Hindlimb muscle (tissue), 1 donor: Measurements from ENCODE around the gene KCND2. TPM values are rescaled to one million over a fixed set of nuclear protein-coding genes. Genes with fewer than 3 reads are reported as not detected.
"Not testable (repeated sequence)": the region's sequence is repeated elsewhere in the genome, so short reads cannot be mapped to it uniquely, and the experiment has no call there.

Experiments used
- DNase-seq: peaks from one replicate; pipeline ENCODE4 v3.0.0-alpha.2; 2013
- polyA plus RNA-seq: library from polyadenylated mRNA; unstranded; fragments of 120-200 nt; gene quantifications from one replicate; pipeline ENCODE4 v1.2.1, GENCODE V29; 2013; ENCODE audit not compliant: insufficient read length

Gene KCND2
- polyA plus RNA-seq, 1 donor: 0.83 TPM

DNA sequence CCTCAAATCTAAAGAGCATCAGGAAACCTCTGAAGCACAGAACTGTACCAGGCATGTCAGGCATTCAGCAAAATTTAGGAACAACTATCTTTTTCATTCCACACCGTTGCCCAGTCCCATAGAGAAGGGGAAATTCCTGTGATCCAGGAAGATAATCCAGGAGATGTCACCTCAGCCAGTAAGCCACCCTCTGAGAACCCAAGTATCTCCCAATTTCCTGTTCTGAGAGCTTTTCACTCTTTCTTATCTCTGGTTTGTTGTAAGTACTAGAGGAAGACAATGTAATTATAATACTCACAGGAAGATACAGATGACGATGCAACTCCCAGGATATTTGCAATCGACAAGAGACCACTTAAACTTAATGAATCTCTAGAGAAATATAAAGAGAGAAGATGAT lies 487.9 kb downstream of the KCND2 start:
- no peak for DNase-seq

DNA sequence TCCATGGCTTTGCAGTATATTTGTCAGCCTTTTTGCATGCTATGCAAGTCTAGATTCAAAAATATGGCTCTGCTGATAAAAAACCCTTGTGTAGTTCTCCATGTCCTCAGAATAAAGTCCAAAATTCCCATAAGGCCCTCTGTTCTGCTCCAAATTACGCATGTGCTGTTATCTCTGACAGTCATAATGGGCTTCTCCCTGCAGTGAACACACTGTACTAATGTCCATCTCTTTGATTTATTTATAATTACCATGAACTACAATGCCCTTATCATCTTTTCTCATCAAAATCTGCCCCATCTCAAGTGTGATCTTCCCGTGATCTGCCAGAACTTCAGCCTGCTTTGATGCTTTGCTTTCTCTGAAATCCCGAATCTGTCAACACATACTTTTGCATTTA lies 497.2 kb downstream of the KCND2 start:
- no peak for DNase-seq

DNA sequence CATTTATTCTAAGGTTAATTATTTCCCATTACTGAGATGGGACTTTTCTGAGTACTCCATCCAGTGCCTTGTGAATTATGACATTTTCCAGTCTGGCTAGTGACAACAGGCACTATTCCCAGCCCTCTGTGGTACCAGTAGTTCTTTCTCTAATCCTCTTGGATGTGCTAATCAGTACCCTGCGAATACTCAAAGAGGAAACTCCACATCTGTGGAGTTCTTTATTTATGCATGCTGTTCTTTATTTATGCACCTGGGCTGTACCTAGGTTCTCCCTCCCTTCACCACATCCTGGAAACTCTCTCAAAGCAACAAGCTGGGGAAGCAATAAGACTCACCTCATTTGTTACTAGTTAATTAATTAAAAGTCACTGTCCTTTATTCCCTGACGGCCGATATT lies 501.5 kb downstream of the KCND2 start:
- no peak for DNase-seq

DNA sequence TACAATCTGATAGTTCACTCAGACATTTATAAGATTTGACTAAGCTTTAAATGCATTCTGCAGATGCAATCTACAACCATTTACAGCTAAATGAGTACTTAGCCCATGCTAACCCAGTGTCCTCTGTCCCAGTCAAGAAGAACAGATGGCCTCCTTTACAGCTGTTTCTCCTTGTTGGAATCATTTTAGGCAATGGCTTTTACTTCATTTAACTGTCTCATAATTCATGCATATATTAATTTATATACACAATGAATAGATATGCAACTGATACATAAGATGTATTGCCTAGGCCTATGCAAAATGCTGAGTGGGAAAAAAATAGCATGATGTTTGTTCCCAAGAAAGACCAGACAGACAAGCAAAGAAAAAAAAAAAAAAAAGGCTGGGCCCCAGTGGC lies 502.8 kb downstream of the KCND2 start:
- DNase-seq: no peak

DNA sequence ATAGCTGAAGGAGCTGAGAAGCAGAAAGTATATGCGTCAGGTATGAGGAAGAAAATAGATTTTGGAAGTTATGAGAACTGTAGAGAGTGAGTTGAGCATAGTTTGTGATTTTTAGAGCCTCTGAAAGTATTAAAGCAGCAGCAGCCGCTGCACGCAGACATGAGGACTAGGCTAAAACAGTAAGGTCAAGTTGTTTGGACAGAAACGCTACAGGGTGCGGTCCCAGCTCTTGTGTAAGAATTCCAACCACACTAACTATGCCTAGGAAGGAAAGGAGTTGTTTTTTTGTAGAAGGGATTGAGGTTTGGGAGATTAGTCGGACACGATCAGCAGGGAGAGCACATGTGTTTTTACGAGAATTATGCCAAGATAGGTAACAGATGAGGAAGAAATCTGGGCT lies 506.1 kb downstream of the KCND2 start:
- not testable (repeated sequence) for DNase-seq

DNA sequence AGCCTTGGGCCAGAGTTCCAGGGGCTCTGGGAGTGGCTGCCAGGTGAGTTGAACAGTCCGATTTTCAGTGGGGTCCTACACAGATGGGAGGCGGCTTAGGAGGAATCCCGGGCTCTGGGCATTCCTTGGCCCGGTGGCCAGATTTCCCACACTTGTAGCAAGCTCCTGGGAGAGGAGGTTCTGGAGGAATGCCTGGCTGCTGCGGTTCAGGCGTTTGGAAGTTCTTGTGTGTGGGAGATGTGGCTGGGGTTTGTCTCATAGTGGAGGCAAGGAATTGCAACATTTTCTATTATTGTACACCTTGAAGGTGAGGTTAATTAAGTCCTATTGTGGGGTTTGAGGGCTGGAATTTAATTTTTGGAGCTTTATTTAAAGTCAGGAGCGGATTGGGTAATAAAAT lies 507.5 kb downstream of the KCND2 start:
- not testable (repeated sequence) for DNase-seq

DNA sequence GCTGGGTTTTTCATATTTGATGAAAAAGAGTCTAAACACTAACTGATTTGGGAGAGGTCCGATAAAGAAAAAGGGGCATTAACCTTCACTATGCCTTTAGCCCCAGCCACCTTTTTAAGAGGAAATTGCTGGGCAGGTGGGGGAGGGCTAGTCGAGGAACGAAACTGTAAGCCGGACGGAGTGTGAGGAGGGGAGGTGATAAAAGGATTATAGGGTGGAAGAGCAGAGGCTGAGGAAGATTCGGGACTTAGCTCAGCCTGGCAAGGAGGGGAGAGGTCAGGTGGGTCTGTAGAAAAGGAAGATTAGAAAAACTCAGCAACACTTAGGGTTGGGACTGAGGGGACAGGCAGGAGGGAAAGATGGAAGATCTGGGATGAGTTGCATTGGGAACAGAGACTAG lies 508.0 kb downstream of the KCND2 start:
- DNase-seq: no peak

DNA sequence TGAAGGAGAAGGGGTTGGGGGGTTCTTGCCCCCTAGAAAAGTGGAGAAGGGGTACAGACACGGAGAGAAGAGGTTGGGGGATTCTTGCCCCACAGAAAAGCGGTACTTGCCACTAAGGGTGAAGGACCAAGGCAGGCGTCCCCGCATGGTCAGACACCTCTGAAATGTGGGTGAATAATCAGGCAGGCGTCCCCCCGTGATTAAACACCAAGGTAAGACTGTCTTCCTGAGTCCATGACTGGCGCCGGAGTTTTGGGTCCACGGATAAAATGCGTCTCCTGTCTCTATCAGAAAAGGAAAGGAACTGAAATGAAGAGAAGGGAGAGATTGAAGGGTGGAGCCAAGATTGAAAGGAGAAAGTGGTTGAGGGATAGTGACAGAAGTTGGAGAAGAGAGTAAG lies 508.9 kb downstream of the KCND2 start:
- not testable (repeated sequence) for DNase-seq

DNA sequence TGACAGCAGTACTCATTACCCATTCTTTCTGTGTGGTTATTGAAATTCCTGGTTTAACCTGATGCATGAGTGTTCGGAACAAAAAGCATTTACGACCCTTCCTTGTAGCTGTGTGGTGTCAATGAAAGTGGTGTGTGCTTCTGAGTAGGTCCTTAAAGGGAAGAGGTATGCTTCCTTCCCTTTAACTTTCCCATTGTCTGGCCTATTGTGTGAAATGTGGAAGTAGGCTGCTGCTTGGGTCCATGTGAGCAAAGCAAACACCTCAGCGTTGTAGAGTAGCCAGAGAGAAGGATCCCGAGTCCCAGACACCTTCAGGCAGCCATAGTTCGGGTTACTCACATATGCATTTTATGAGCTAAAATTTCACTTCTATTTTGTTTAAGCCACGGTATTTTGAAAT lies 510.3 kb downstream of the KCND2 start:
- no peak for DNase-seq

DNA sequence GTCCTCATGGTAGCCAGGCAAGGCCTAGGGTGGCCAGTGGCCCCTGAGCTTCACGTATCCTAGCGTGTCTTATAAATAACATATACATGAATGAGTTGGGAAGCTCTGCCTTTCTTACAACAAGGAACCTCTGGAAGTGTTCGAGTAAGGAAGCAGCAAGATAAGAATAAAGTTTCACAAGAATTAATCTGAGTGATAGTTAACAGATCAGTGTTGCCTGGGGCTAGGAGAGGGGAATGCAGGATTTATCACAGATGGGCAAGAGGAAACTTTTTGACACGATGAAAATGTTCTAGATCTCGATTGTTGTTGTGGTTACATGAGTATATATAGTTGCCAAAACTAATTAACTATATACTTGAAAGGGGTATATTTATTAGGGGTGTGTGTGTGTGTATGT lies 510.7 kb downstream of the KCND2 start:
- DNase-seq: no peak

DNA sequence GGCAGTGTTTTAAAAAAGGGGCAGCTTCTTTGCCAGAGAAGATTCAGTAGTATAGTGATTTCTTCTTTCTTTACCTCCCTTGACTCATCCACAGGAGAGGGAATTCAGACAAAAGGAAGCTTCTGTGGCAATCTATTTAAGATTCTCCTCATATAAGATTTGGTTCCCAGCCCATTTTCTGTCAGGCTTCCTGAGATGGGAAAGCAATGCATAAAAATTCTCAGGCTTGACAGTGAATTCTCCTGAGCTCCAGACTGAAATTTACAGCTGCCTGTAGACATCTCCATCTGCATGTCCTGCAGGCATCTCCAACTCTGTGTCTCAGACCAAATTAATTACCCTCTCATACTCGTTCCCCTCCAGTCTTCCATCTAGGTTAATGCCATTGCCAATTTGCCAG lies 512.1 kb downstream of the KCND2 start:
- no peak for DNase-seq

DNA sequence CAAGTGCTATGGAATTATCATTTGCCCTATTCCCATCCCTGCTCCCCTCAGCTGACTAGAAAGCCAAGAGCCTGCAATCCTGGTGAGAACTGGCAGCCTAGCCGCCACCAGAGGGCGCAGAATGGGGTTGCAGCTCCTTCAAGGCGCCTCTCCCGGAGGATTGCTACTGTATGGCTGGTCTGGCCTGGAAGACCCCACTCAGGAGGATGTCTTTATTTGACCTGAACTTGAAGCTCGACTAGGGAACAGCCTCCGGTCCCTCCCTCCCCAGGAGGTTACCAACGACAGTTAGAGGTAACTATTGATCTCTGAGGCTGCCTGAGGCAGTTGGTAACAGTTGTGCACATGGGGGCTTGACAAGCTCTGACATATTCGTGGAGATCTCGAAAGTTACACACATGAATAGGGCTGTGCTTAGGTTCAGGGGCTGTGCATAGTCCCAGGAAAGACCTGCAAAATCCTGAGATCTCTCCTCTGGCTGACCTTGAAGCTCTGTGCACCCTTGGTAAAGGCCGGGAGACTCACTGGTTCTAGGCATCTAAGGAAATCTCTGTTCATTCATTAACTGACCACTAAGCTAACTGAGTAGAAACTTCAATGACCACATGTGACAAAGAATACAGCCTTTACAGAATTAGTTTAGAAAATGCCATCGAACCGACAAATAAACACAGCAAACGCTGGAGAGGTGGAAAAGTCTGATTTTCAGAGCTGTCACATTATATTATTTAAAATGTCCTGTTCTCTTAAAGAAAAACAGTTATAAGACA lies 519.3 kb downstream of the KCND2 start:
- DNase-seq: peak; percentile 40

DNA sequence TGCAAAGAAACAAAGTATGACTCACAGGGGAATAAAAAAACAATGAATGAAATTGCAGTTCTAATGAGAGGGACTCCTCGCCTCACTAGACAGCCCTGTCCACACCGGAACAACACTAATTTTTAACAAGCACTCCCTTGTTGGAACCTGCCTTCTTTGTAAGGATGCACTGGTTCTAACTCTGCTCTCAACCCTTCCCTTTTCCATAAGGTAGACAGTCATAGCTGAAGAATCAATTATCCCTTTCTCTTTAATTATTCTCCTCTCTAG lies 519.8 kb downstream of the KCND2 start:
- DNase-seq: no peak

DNA sequence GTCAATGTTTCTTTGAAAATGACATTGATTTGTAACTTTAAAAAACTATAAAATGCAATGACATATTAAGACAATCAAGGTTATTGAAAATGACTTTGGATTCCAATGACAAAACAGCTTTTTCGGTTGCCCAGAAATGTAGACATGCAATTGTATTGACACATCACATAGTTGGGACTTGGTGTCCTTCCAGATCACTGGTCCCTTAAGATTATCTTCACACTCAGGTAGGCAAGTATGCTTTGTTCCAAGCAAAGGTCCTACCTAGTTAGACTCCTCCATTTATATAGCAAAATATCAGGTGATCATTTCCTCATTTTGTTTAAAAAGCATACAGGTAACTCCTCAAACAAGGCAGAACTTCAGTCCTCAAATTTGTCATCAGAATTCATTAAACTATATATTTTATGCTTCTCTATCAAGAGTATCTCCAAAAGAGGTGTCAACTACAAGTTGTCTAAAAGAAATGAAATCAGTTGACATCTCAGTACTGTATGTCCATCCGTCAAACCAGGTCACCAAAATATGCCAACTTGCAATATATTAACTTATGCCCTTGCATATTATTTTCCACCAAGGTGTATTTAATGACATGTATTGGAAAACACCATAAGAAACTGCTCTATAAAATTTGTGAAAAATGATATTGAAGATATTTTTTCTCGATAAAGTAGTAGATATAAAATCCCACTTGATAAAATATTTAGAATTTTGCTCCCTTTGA lies 520.4 kb downstream of the KCND2 start:
- DNase-seq: no peak

DNA sequence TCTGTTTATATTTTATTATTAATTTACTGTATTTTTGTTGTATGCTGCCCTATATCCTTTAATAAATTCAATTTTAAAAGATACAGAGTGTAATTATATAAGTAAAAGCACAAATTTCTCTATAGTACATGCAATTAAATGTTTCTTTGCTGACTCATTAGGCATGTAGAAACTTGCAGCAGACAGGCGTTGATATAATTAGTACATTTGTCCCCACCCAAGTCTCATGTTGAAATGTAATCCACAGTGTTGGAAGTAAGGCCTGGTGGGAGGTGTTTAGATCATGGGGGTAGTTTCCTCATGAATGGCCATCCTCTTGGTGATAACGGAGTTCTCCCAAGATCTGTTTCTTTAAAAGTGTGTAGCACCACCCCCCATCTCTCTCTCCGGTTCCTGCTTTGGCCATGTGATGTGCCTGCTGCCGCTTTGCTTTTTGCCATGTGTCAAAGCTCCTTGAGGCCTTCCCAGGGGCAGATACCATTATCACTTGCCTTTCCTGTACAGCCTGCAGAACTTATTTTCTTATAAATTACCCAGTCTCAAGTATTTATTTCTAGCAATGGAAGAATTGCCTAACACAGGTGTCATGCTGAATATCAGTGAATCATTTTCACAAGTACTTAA lies 521.2 kb downstream of the KCND2 start:
- no peak for DNase-seq

DNA sequence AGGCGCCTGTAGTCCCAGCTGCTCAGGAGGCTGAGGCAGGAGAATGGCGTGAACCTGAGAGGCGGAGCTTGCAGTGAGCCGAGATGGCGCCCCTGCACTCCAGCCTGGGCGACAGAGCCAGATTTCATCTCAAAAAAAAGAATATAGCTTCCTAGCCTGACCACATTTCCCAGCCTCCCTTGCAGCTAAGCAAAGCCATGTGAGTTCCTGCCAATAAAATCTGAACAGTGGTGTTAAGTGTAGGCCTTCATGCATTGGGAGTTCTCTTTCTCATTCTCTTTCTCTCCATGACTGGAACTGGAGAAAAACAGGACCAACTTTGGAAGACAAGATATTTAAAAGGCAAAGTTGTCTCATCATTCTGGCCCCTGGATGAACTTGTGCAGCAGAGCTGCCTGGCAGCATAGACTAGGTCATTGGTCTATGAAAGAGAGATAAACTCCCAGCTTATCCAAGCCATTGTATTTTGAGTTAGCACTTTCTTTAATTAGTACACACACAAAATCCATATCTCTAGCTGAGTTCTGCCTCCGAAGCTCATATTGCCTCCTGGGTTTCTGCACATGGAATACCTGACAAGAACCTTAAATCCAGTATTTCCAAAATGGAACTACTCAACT lies 524.2 kb downstream of the KCND2 start:
- no peak for DNase-seq

DNA sequence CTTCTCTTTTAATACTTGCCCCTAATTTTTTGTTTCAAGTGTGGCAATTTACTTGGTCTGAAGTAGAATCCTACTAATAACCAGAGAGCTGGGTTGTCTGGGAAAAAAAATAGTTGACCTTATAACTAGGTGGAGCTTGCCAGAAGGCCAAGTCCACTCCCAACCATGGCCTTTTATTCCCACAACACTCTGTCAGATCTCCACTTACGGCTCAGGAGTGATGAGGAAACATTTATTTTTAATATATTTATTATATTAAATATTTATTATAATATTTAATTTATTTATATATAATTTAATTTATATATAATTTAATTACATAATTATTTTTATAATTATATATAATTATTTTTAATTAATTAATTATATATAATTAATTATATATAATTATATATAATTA lies 526.2 kb downstream of the KCND2 start:
- no peak for DNase-seq
